ENCODE measurements around the gene ANTXR1. TPM values are rescaled to one million over a fixed set of nuclear protein-coding genes. Genes with fewer than 3 reads are reported as not detected.
A peak's percentile ranks its signal among the peaks of the same experiment; 100 is the strongest.

Gene ANTXR1
- total RNA-seq, 1 donor from 2014 or later, result 7.8 TPM

DNA sequence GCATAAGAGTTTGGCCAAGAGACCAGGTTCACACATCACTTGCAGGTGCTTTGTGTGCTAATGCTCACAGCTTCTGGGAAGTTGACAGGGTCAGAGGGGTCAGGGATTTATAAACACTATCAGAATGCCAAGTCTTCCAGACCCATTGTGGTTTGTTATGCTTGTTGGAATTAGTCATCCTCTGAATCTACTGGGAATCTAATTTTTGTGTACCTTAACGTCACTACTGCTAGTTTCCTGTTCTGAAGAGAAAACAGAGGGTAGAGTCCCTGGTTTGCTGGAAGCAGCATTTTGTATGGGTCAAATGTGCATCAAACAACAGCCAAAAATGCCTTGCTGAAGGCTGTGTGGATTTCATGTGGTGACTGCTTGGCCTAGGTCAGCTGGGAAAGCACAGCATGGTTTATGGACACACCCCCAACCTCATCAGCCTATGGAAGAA lies 33.3 kb downstream of the ANTXR1 start:
- no peak overlapping the region for H3K4me3 ChIP-seq (ENCODE audit: low read depth, low read length)
- TF ChIP-seq, protein P1, sequence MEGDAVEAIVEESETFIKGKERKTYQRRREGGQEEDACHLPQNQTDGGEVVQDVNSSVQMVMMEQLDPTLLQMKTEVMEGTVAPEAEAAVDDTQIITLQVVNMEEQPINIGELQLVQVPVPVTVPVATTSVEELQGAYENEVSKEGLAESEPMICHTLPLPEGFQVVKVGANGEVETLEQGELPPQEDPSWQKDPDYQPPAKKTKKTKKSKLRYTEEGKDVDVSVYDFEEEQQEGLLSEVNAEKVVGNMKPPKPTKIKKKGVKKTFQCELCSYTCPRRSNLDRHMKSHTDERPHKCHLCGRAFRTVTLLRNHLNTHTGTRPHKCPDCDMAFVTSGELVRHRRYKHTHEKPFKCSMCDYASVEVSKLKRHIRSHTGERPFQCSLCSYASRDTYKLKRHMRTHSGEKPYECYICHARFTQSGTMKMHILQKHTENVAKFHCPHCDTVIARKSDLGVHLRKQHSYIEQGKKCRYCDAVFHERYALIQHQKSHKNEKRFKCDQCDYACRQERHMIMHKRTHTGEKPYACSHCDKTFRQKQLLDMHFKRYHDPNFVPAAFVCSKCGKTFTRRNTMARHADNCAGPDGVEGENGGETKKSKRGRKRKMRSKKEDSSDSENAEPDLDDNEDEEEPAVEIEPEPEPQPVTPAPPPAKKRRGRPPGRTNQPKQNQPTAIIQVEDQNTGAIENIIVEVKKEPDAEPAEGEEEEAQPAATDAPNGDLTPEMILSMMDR (conservative IDR thresholded peaks at IDR 0.05; ENCODE audit: low read depth, low read length), result no peak
- peak; percentile 66 for DNase-seq (ENCODE audit: low read depth)

DNA sequence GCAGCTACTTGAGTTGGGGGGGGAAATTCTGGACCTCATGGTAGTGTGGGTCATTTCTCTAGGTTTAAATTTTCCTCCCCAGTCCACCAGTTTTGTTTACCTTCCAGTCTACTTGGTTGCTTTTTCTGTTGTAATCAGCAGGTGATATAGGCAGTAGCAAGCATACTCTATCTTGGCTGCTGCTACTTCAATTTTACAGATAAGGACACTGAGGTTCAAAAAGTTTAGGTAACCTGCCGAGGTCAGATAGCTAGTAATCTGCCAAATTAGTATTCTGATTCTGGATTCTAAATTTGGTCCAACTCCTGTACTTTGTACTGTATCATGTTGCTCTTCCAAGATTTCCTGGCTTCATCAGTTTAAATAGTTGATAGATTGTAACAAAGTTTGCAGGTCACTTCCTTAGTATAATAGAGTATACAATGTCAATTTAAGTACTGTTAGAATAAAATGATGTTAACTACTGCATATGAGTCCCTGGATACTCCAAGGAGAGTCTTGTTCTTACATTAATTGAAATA lies 34.7 kb downstream of the ANTXR1 start:
- H3K4me3 ChIP-seq (ENCODE audit: low read depth, low read length), result no peak overlapping the region
- TF ChIP-seq, protein P1 (conservative IDR thresholded peaks at IDR 0.05; ENCODE audit: low read depth, low read length), result no peak
- DNase-seq (ENCODE audit: low read depth), result no peak

GRCh38 chr2:69050802-69051201 lies 37.8 kb downstream of the ANTXR1 start:
- no peak for DNase-seq (ENCODE audit: low read depth)
- TF ChIP-seq, protein P1 (conservative IDR thresholded peaks at IDR 0.05; ENCODE audit: low read depth, low read length), result no peak
- H3K4me3 ChIP-seq (ENCODE audit: low read depth, low read length), result no peak overlapping the region

DNA sequence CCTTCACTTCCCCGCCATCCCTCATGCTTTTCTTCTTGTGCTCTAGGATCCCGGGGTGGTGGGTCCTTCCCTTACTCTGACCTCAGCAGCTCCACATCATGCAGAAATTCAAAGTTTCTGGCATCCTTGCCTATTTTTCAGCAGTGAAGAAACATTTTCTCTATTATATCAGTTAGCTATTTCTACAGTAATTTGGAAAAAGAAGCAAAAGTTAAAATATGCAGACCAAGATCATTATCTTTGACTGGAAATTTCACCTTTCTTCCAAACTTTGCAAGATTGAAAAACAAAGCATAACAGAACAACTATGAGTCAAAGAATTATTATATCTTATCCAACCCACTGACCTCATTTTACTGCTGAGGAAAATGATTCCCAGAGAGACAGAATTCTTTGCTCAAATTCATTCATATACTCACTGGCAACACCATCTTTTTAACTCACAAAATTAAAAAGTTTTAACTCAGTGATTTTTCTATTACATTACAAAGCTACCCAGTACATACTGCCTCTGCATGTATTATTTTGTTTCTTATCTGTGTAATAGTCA lies 40.5 kb downstream of the ANTXR1 start:
- TF ChIP-seq, protein P1 (conservative IDR thresholded peaks at IDR 0.05; ENCODE audit: low read depth, low read length), result no peak
- DNase-seq (ENCODE audit: low read depth), result no peak
- no peak overlapping the region for H3K4me3 ChIP-seq (ENCODE audit: low read depth, low read length)

GRCh38 chr2:69054431-69054830 lies 41.5 kb downstream of the ANTXR1 start:
- DNase-seq (ENCODE audit: low read depth), result no peak

GRCh38 chr2:69055688-69056470 lies 42.9 kb downstream of the ANTXR1 start:
- no peak for DNase-seq (ENCODE audit: low read depth)
- H3K4me3 ChIP-seq (ENCODE audit: low read depth, low read length), result no peak overlapping the region
- TF ChIP-seq, protein P1 (conservative IDR thresholded peaks at IDR 0.05; ENCODE audit: low read depth, low read length), result no peak

More at GRCh38 chr2:69054431-69054830, 41.5 kb downstream of the ANTXR1 start:
- TF ChIP-seq, protein P1 (conservative IDR thresholded peaks at IDR 0.05; ENCODE audit: low read depth, low read length), result no peak
- no peak overlapping the region for H3K4me3 ChIP-seq (ENCODE audit: low read depth, low read length)

Data from epithelial cell of proximal tubule (primary cell).